K562 (cell line): ENCODE data around the gene GINS1. TPM values are rescaled to one million over a fixed set of nuclear protein-coding genes. Genes with fewer than 3 reads are reported as not detected.

Experiments used
- ATAC-seq: fragments of 200-7000 bp; cut with Tn5 transposase; 3 replicates; pipeline ENCODE4 v1.9.1; 2020; ENCODE audit warnings: moderate library complexity
- BruUV-seq: library from RNA; stranded (reverse); fragments of 400-500 nt; replicated peaks from 2 replicates; lab custom pipeline; 2021; lab: Mats Ljungman, UMichigan
- CTCF ChIA-PET: fragments of 300-600 bp; formaldehyde crosslinking; extraction: SDS; loops from one replicate; lab custom pipeline; 2021; ENCODE audit warnings: low intra/inter-chr PET ratio; lab: Yijun Ruan, JAX
- POLR2A ChIA-PET: fragments of 300-600, 350-650 bp; sonication (Branson Sonifier 250); formaldehyde crosslinking; extraction: SDS; loops from one replicate; lab custom pipeline; 2021; ENCODE audit warnings: antibody characterized with exemption, inconsistent platforms; lab: Yijun Ruan, JAX
- DNase-seq, 4 experiments: peaks; one replicate each; pipeline versions ENCODE4 v3.0.0 to v3.0.0-alpha.2; 2011 to 2018; ENCODE audit warnings: low spot score in 3 of 4, mixed read lengths in 3 of 4; ENCODE audit errors: extremely low read depth in 1 of 4
- FAIRE-seq: peaks from 2 replicates; lab custom pipeline; 2011; peaks lifted over from hg19 to GRCh38; lab: Jason Lieb, UNC
- H2AFZ ChIP-seq: 2 replicates; pipeline ENCODE4 v1.6.0; 2011; ENCODE audit warnings: low read depth, low read length, control low read depth, inconsistent platforms
- H3K27ac ChIP-seq: fragments of 200-600 bp; 3 replicates; pipeline ENCODE4 v1.8.0; 2011; ENCODE audit warnings: low read depth, mild to moderate bottlenecking, control low read depth, inconsistent platforms, low read length, moderate library complexity, mixed read lengths; ENCODE audit errors: extremely low read depth
- H3K27me3 ChIP-seq, 2 experiments: fragments of 300-600 bp in 1 of 2; 2 replicates in 1 of 2; 3 replicates in 1 of 2; pipeline versions ENCODE4 v1.6.0 to v1.8.0; 2011; ENCODE audit warnings: inconsistent platforms in 2 of 2, low read length in 2 of 2, mild to moderate bottlenecking in 1 of 2, mixed read lengths in 1 of 2, moderate library complexity in 1 of 2; ENCODE audit not compliant: control insufficient read depth in 2 of 2, insufficient read depth in 2 of 2
- H3K36me3 ChIP-seq: fragments of 300-600 bp; 3 replicates; pipeline ENCODE4 v1.8.0; 2011; ENCODE audit warnings: mild to moderate bottlenecking, low read length, inconsistent platforms; ENCODE audit not compliant: control insufficient read depth, insufficient read depth
- H3K4me1 ChIP-seq, 2 experiments: fragments of 200-600 bp in 1 of 2; replicated peaks in 1 of 2; 2 replicates in 1 of 2; 3 replicates in 1 of 2; pipeline versions ENCODE4 v1.5.1 to v1.8.0; 2011; ENCODE audit warnings: inconsistent platforms in 2 of 2, low read length in 2 of 2, mild to moderate bottlenecking in 1 of 2, mixed read lengths in 1 of 2, moderate library complexity in 1 of 2; ENCODE audit not compliant: control insufficient read depth in 2 of 2, insufficient read depth in 2 of 2
- H3K4me2 ChIP-seq: 2 replicates; pipeline ENCODE4 v1.6.1; 2011; ENCODE audit warnings: low read length, control low read depth, inconsistent platforms, mixed read lengths; ENCODE audit not compliant: insufficient read depth
- H3K4me3 ChIP-seq: fragments of 200-600 bp; sonication (generic), shearing (Covaris generic); 2 replicates; pipeline ENCODE4 v1.5.1; 2016; ENCODE audit warnings: control low read depth, inconsistent platforms
- H3K79me2 ChIP-seq: fragments of 200-600 bp; 3 replicates; pipeline ENCODE4 v1.8.0; 2011; ENCODE audit warnings: low read length, inconsistent platforms; ENCODE audit not compliant: control insufficient read depth, insufficient read depth
- H3K9ac ChIP-seq, 2 experiments: 2 replicates each; pipeline versions ENCODE4 v1.6.0 to v1.6.1; 2011; ENCODE audit warnings: low read depth in 2 of 2, low read length in 2 of 2, control low read depth in 1 of 2, inconsistent platforms in 1 of 2, mild to moderate bottlenecking in 1 of 2, mixed read lengths in 1 of 2; ENCODE audit not compliant: insufficient read depth in 1 of 2
- H3K9me1 ChIP-seq: one replicate; pipeline ENCODE4 v1.6.0; 2011; ENCODE audit warnings: inconsistent platforms, mild to moderate bottlenecking, low read length, moderate library complexity; ENCODE audit not compliant: control insufficient read depth, insufficient read depth
- H3K9me3 ChIP-seq: replicated peaks from 2 replicates; pipeline ENCODE4 v1.5.1; 2011; ENCODE audit warnings: low read depth, low read length, inconsistent platforms; ENCODE audit not compliant: control insufficient read depth, insufficient read depth
- H4K20me1 ChIP-seq: replicated peaks from 2 replicates; pipeline ENCODE4 v1.6.1; 2011; ENCODE audit warnings: low read length, inconsistent platforms, mixed read lengths; ENCODE audit not compliant: control insufficient read depth, insufficient read depth
- ARID2 ChIP-seq: fragments of 450-650 bp; IDR thresholded peaks from 2 replicates; pipeline ENCODE4 v1.6.1; 2017; ENCODE audit warnings: antibody characterized with exemption, mild to moderate bottlenecking
- CBX2 ChIP-seq: fragments of 200-600 bp; sonication (generic); IDR thresholded peaks from one replicate; pipeline ENCODE4 v1.6.1; 2012; ENCODE audit warnings: mild to moderate bottlenecking, low read length, inconsistent platforms; ENCODE audit not compliant: insufficient read depth, poor library complexity, severe bottlenecking
- HDAC3 ChIP-seq: fragments of 450-650 bp; IDR thresholded peaks from 2 replicates; pipeline ENCODE4 v1.6.1; 2018; ENCODE audit warnings: borderline replicate concordance, mild to moderate bottlenecking, moderate library complexity; ENCODE audit not compliant: partially characterized antibody
- PHF21A ChIP-seq: fragments of 450-650 bp; IDR thresholded peaks from 2 replicates; pipeline ENCODE4 v1.6.1; 2017; ENCODE audit warnings: low read depth, borderline replicate concordance
- RBM25 ChIP-seq: fragments of 200-400 bp; formaldehyde crosslinking; IDR thresholded peaks from 2 replicates; pipeline ENCODE4 v1.6.1; 2018; ENCODE audit warnings: low read length, low read depth, moderate library complexity; ENCODE audit not compliant: severe bottlenecking
- SMAD1 ChIP-seq: fragments of 150-350 bp; IDR thresholded peaks from 2 replicates; pipeline ENCODE4 v1.6.1; 2014; ENCODE audit warnings: low read length, low read depth; ENCODE audit not compliant: partially characterized antibody
- SMARCC2 ChIP-seq: fragments of 450-650 bp; IDR thresholded peaks from 2 replicates; pipeline ENCODE4 v1.6.1; 2017; ENCODE audit warnings: antibody characterized with exemption, moderate library complexity, mild to moderate bottlenecking, low read depth
- SPI1 ChIP-seq: IDR thresholded peaks from 2 replicates; pipeline ENCODE4 v1.6.1; 2011; ENCODE audit warnings: low read depth, low read length, control low read depth, borderline replicate concordance
- SREBF1 ChIP-seq: fragments of 150-350 bp; IDR thresholded peaks from 2 replicates; pipeline ENCODE4 v1.6.1; 2014; ENCODE audit warnings: antibody characterized with exemption, low read depth, low read length, borderline replicate concordance
- SRSF1 ChIP-seq: fragments of 200-400 bp; formaldehyde crosslinking; IDR thresholded peaks from 2 replicates; pipeline ENCODE4 v1.6.1; 2017; ENCODE audit warnings: mild to moderate bottlenecking, low read depth, low read length, moderate library complexity
- TCF7 ChIP-seq: sonication (generic); IDR thresholded peaks from 2 replicates; pipeline ENCODE4 v1.6.1; 2016; ENCODE audit warnings: antibody characterized with exemption, borderline replicate concordance
- TGIF2 ChIP-seq: sonication (generic); formaldehyde crosslinking; IDR thresholded peaks from 2 replicates; pipeline ENCODE4 v1.8.1; 2022; ENCODE audit warnings: mild to moderate bottlenecking, missing genetic modification reagents, moderate library complexity
- THRAP3 ChIP-seq: fragments of 450-650 bp; IDR thresholded peaks from 2 replicates; pipeline ENCODE4 v1.6.1; 2016; ENCODE audit warnings: mild to moderate bottlenecking, inconsistent platforms, borderline replicate concordance
- WHSC1 ChIP-seq: IDR thresholded peaks from one replicate; pipeline ENCODE4 v1.6.1; 2012; ENCODE audit warnings: low read length, control low read depth, inconsistent platforms
- ZNF766 ChIP-seq: fragments of 200-800 bp; sonication (Bioruptor generic); conservative IDR thresholded peaks from 2 replicates; pipeline ENCODE4 v1.6.1; 2016; ENCODE audit warnings: missing genetic modification characterization, missing compliant biosample characterization
- WGBS: fragments of 100-300 bp; shearing (Covaris generic); methylation state at CpG from one replicate; pipeline ENCODE4 v1.1.6; 2016; ENCODE audit warnings: low coverage, mixed read lengths; ENCODE audit not compliant: insufficient coverage; ENCODE audit errors: missing lambda C conversion rate; 5-methylcytosine and 5-hydroxymethylcytosine counted together
- in situ Hi-C: fragments of 300-500 bp; cut with MboI; formaldehyde crosslinking; loops from 4 replicates; pipeline ENCODE4 v1.15.0; 2018; ENCODE audit warnings: inconsistent platforms, mixed read lengths
- intact Hi-C: fragments of 100-400 bp; cut with micrococcal nuclease; formaldehyde crosslinking; loops from 2 replicates; pipeline ENCODE4 v1.14.2; 2022
- polyA plus RNA-seq, 8 experiments: library from polyadenylated mRNA; depleted of rRNA in 4 of 8; stranded (reverse) in 5 of 8; unstranded in 3 of 8; fragments of >200 nt; fragmentation: Nextera tagmentation in 2 of 8; fragmentation: Illumina TruSeq in 1 of 8; extraction: Ambion mirVana in 2 of 8; extraction: Trizol in 1 of 8; gene quantifications; 2 replicates each; pipeline versions ENCODE4 v1.2.1 to v1.2.3, GENCODE V29; 2011 to 2014; ENCODE audit warnings: inconsistent platforms in 1 of 8, missing spikeins in 1 of 8
- total RNA-seq, 7 experiments: library from RNA; depleted of rRNA in 6 of 7; stranded (reverse); fragments of >200 nt in 6 of 7; fragmentation: Illumina TruSeq in 2 of 7; extraction: Trizol in 2 of 7; gene quantifications; 2 replicates each; pipeline versions ENCODE4 v1.2.1 to v1.2.3, GENCODE V29; 2011 to 2021; ENCODE audit warnings: low replicate concordance in 1 of 7

GINS1 gene
- total and polyA plus RNA-seq, 9 of the 15 experiments (the other 6 are each of a cell fraction or from before 2014, with no cell fraction given): 13.1 to 31.8 (median 24.1) TPM

DNA sequence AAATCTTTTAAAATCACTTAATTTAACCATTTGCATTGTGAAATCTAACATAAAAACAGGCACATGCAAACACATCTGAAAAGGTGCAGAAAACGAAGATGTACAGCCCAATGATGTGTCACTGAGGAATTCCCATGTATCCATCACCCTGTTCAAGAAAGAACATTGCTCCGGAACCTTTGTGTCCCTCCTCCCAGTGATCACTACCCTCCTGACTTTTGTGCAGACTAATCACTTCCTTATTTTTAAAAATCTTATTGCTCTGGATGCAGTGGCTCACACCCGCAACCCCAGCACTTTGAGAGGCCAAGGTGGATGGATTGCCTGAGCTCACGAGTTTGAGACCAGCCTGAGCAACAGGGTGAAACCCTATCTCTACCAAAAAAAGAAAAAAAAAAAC, 14.6 kb downstream of the GINS1 start:
- WGBS: 97% methylated on average over 4 of the region's 4 CpGs
- POLR2A ChIA-PET: no interaction called here

GRCh38 chr20:25424536-25424935, 17.1 kb downstream of the GINS1 start:
- WGBS: 96% methylated on average over 3 of the region's 3 CpGs
- in situ Hi-C loops: no loop called here

More for the DNA sequence above, 14.6 kb downstream of the GINS1 start:
- Histone ChIP-seq H2AFZ (no peak overlapping the region), H3K9ac (no peak overlapping the region), H3K27ac (no peak overlapping the region), H3K36me3 (peaks cover 69% of the 10 kb centered on the region; the same call in 2 of the 3 replicates), H3K9me1 (no peaks in the 10 kb centered on the region), H3K9me3 (no peaks in the 10 kb centered on the region), H3K79me2 (no peaks in the 10 kb centered on the region), H3K27me3 (no peaks in the 10 kb centered on the region), H3K4me3 (no peak overlapping the region), H4K20me1 (no peaks in the 10 kb centered on the region), H3K4me1 (no peaks in the 10 kb centered on the region), H3K4me2 (no peak overlapping the region)
- CTCF ChIA-PET: no interaction called here
- no peak for DNase-seq
- no peak for FAIRE-seq
- in situ Hi-C loops (no loop called here), intact Hi-C loops (no loop called here)
- no peak for TF ChIP-seq TGIF2 (CRISPR knock-in tag)
- TF ChIP-seq CBX2: no peak
- TF ChIP-seq SPI1: 0 out of 2 replicates have a peak, but pooled peaks have one; percentile 8
- no peak for TF ChIP-seq ZNF766 (CRISPR knock-in tag)
- no peak for TF ChIP-seq WHSC1
- ATAC-seq: no peak
- no TSS peak for BruUV-seq

More at GRCh38 chr20:25424536-25424935, 17.1 kb downstream of the GINS1 start:
- ATAC-seq: no peak
- Histone ChIP-seq H3K9ac (no peak overlapping the region), H3K27me3 (no peaks in the 10 kb centered on the region), H3K4me2 (no peak overlapping the region), H3K4me3 (no peak overlapping the region), H3K9me3 (no peaks in the 10 kb centered on the region), H3K9me1 (no peaks in the 10 kb centered on the region), H3K36me3 (peaks cover 61% of the 10 kb centered on the region; the same call in 2 of the 3 replicates), H2AFZ (no peak overlapping the region), H3K79me2 (no peaks in the 10 kb centered on the region), H3K27ac (no peak overlapping the region), H4K20me1 (no peaks in the 10 kb centered on the region), H3K4me1 (no peaks in the 10 kb centered on the region)
- CTCF ChIA-PET: no interaction called here
- no peak for DNase-seq
- POLR2A ChIA-PET: no interaction called here
- intact Hi-C loops: no loop called here
- no peak for FAIRE-seq
- BruUV-seq: no TSS peak
- TF ChIP-seq SMARCC2 (no peak), THRAP3 (no peak), SMAD1 (no peak), PHF21A (no peak), RBM25 (no peak), SREBF1 (no peak), HDAC3 (no peak), TCF7 (no peak), SRSF1 (no peak), ARID2 (no peak)
